ENCODE data around the gene MFGE8. TPM values are rescaled to one million over a fixed set of nuclear protein-coding genes. Genes with fewer than 3 reads are reported as not detected.

The MFGE8 gene
- total RNA-seq, 4 donors from 2014 or later: 496 to 734 (median 508) TPM

DNA sequence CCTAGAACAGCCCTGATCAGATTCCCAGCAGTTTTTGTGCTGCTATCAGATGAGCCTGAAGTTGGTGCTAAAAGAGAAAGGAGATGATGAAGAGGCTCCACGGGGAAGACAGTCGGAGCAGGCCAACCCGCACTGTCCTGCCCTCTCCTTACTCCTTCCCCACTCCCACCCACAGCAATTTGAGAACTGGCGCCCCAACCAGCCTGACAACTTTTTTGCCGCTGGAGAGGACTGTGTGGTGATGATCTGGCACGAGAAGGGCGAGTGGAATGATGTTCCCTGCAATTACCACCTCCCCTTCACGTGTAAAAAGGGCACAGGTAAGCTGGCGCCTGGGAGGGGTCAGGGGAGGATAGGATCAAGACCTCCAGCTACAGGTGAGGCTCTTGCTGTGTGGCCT, 40.5 kb downstream of the MFGE8 start:
- TF ChIP-seq POLR2AphosphoS5 (IDR thresholded peaks at IDR 0.05) (no peak), EP300 (IDR thresholded peaks at IDR 0.05) (no peak), POLR2A (IDR thresholded peaks at IDR 0.05) (no peak)
- TF ChIP-seq, protein P1, sequence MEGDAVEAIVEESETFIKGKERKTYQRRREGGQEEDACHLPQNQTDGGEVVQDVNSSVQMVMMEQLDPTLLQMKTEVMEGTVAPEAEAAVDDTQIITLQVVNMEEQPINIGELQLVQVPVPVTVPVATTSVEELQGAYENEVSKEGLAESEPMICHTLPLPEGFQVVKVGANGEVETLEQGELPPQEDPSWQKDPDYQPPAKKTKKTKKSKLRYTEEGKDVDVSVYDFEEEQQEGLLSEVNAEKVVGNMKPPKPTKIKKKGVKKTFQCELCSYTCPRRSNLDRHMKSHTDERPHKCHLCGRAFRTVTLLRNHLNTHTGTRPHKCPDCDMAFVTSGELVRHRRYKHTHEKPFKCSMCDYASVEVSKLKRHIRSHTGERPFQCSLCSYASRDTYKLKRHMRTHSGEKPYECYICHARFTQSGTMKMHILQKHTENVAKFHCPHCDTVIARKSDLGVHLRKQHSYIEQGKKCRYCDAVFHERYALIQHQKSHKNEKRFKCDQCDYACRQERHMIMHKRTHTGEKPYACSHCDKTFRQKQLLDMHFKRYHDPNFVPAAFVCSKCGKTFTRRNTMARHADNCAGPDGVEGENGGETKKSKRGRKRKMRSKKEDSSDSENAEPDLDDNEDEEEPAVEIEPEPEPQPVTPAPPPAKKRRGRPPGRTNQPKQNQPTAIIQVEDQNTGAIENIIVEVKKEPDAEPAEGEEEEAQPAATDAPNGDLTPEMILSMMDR (IDR thresholded peaks at IDR 0.05): no peak
- Histone ChIP-seq H3K27ac (no peak overlapping the region), H3K4me1 (no peaks in the 10 kb centered on the region), H3K4me3 (no peak overlapping the region), H3K9me3 (no peaks in the 10 kb centered on the region), H3K27me3 (peaks cover 44% of the 10 kb centered on the region), H3K36me3 (no peaks in the 10 kb centered on the region)
- WGBS, 2 donors (ENCODE audit: low coverage in 1 of 2): 90% methylated on average over 8 of the region's 9 CpGs; no CpG with 5 or more reads in 1 of the 2 donors
- no peak for ATAC-seq

GRCh38 chr15:88872106-88872505, 41.1 kb downstream of the MFGE8 start:
- Histone ChIP-seq H3K4me1 (no peaks in the 10 kb centered on the region), H3K27ac (no peak overlapping the region), H3K36me3 (no peaks in the 10 kb centered on the region), H3K27me3 (peaks cover 44% of the 10 kb centered on the region), H3K4me3 (no peak overlapping the region), H3K9me3 (no peaks in the 10 kb centered on the region)
- no peak for ATAC-seq
- WGBS, 2 donors (ENCODE audit: low coverage in 1 of 2): 89 to 92% methylated on average over 3 of the region's 6 CpGs
- no peak for TF ChIP-seq POLR2AphosphoS5 (IDR thresholded peaks at IDR 0.05)
- TF ChIP-seq POLR2A (IDR thresholded peaks at IDR 0.05): no peak
- TF ChIP-seq, protein P1 (IDR thresholded peaks at IDR 0.05): no peak
- no peak for TF ChIP-seq EP300 (IDR thresholded peaks at IDR 0.05)

DNA sequence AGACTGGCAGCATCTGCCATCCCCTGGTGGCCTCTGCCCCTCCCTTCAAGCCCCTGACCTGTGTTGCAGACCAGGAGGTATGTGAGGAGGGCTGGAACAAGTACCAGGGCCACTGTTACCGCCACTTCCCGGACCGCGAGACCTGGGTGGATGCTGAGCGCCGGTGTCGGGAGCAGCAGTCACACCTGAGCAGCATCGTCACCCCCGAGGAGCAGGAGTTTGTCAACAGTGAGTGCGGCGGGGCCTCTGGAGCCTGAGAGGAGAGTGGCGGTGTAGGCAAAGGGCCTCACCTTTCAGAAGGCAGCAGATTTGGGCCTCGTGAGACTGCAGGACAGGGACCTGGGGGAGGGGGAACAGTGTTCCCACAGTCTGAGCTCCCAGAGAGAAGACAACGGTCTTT, 41.9 kb downstream of the MFGE8 start:
- 83% methylated on average over 7 of the region's 14 CpGs; no CpG with 5 or more reads in 1 of the 2 donors for WGBS, 2 donors (ENCODE audit: low coverage in 1 of 2)
- peaks cover 44% of the 10 kb centered on the region for H3K27me3 ChIP-seq
- ATAC-seq: no peak
- H3K4me1 ChIP-seq: no peaks in the 10 kb centered on the region
- TF ChIP-seq, protein P1 (IDR thresholded peaks at IDR 0.05): no peak
- TF ChIP-seq EP300 (IDR thresholded peaks at IDR 0.05): no peak
- TF ChIP-seq POLR2AphosphoS5 (IDR thresholded peaks at IDR 0.05): no peak
- no peak for TF ChIP-seq POLR2A (IDR thresholded peaks at IDR 0.05)
- no peak overlapping the region for H3K4me3 ChIP-seq
- H3K27ac ChIP-seq: no peak overlapping the region
- H3K36me3 ChIP-seq: no peaks in the 10 kb centered on the region
- no peaks in the 10 kb centered on the region for H3K9me3 ChIP-seq

DNA sequence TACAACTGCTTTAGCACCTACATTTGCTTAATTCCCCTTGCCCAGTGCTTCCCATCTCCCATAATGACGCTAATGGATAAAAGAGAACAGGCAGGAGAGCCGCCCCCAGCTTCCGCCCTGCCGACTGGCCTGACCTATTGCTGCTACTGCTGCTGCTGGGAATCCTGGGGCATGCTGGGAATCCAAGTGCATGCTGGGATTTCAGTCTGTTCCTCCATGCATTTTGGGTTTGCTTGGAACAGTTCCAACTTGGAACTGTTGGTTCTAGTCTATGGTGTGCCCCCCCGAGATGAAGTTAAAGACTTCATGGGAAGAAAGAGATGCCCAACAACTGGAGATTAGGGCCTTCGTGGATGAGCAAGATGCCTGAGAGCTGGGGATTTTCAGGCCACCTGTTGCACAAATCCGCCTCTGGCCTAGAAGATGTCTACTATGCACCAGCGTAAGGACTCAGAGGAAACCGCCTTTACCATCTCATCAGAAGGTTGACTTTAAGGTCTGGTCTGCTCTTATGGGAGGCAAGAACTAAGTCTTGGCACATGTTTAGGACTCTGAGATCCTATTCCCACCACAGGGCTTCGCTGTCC, 46.8 kb downstream of the MFGE8 start:
- Histone ChIP-seq H3K4me1 (no peaks in the 10 kb centered on the region), H3K4me3 (no peak overlapping the region), H3K9me3 (no peaks in the 10 kb centered on the region), H3K27ac (no peak overlapping the region), H3K36me3 (no peaks in the 10 kb centered on the region), H3K27me3 (peaks cover 16% of the 10 kb centered on the region)
- no peak for TF ChIP-seq POLR2A (IDR thresholded peaks at IDR 0.05)
- TF ChIP-seq, protein P1 (IDR thresholded peaks at IDR 0.05): no peak
- 90 to 97% methylated on average over 3 to 6 of the region's 10 CpGs for WGBS, 2 donors (ENCODE audit: low coverage in 1 of 2)
- no peak for ATAC-seq

GRCh38 chr15:88865498-88866099, 47.6 kb downstream of the MFGE8 start:
- Histone ChIP-seq H3K27me3 (peaks cover 8% of the 10 kb centered on the region), H3K9me3 (no peaks in the 10 kb centered on the region), H3K4me3 (no peak overlapping the region), H3K4me1 (no peaks in the 10 kb centered on the region), H3K36me3 (no peaks in the 10 kb centered on the region), H3K27ac (no peak overlapping the region)
- WGBS, 2 donors (ENCODE audit: low coverage in 1 of 2): 0 to 82% methylated on average over 1 to 4 of the region's 6 CpGs
- TF ChIP-seq EP300 (IDR thresholded peaks at IDR 0.05) (no peak), POLR2AphosphoS5 (IDR thresholded peaks at IDR 0.05) (no peak), POLR2A (IDR thresholded peaks at IDR 0.05) (no peak)
- TF ChIP-seq, protein P1 (IDR thresholded peaks at IDR 0.05): no peak
- ATAC-seq: no peak
